ENCODE results near the gene TSTD1.
"Not testable (repeated sequence)": the region's sequence is repeated elsewhere in the genome, so short reads cannot be mapped to it uniquely, and the experiment has no call there.

Gene TSTD1

DNA sequence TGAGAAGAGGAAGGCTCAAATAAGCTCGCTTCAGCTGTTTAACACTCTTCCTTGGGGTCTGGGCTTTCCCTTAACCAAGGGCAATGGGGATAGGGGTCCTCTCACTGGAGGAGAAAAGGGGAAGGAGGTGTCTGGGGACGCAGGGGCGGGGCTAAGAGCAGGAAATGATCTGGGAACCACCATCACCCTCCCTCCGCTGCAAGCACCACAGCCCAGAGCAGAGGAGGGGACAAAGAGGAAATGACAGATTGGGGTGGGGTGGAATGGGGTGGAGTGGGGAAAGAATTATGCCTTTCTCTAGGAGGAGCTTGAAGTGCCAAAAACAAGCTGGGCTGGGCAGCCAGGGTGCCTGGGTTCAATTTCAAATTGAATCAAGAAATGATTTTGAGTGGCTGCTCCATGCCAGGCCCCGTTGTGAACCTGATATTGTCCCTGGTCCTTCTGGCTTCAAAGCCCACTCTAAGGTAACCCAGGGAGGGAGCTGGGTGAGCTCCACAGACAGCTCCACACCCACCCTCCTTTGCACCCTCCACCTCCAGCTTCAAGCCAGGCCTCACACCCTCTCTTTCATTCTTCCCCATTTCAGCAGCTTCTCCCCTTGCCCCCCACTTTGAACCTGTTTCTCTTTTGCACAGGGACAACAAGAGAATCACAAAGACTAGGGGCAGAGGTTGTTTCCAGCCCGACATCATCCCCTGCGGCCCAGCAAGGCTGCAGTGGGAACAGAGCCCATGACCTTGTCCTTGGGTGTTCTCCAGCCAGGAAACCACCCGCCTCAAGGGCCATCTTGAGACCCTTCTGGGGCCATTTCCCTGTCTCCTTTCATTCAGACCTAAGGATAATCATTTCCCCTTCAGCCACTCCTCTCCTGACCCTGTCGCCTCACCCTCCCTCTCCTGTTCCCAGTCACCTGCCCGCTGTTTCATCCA is 29.8 kb upstream of the TSTD1 start:
- no peak for DNase-seq

GRCh38 chr1:161066694-161067093 is 27.9 kb upstream of the TSTD1 start:
- no peak for DNase-seq

DNA sequence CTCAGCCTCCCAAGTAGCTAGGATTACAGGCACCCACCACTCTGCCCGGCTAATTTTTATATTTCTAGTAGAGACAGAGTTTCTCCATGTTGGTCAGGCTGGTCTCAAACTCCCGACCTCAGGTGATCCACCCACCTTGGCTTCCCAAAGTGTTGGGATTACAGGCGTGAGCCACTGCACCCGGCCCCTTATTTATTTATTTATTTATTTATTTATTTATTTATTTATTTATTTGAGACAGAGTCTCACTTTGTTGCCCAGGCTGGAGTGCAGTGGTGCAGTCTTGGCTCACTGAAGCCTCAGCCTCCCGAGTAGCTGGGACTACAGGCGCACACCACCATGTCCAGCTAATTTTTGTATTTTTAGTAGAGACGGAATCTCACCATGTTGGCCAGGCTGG is 26.9 kb upstream of the TSTD1 start:
- DNase-seq = not testable (repeated sequence)

DNA sequence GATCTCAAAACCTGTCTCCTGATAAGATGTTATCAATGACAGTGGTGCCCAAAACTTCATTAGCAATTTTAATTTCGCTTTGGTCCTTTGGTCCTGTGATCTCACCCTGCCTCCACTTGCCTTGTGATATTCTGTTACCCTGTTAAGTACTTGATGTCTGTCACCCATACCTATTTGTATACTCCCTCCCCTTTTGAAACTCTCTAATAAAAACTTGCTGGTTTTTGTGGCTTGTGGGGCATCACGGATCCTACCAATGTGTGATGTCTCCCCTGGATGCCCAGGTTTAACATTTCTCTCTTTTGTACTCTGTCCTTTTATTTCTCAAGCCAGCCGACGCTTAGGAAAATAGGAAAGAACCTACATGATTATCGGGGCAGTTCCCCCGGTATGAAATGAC is 25.2 kb upstream of the TSTD1 start:
- DNase-seq = not testable (repeated sequence)

DNA sequence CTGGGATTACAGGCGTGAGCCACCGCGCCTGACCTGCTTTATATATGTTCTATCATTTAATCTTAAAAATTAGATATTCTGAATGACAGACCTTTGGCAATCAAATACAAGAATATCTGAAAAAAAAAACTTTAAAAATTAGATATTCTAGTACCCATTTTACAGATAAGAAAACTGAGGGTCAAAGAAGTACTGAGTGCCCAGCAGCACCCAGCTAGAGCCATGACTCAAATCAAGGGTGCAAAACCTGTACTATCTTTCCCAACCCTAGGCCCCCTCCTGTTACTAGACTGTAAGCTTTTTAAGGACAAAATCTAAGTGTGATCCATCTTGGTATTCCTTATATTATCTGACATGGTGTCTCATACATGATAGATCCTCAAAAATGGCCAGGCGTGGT is 22.7 kb upstream of the TSTD1 start:
- DNase-seq = no peak

GRCh38 chr1:161059293-161059692 is 20.5 kb upstream of the TSTD1 start:
- no peak for DNase-seq

- no peak for DNase-seq
Observed at GRCh38 chr1:161054805-161055204, 16.0 kb upstream of the TSTD1 start.

DNA sequence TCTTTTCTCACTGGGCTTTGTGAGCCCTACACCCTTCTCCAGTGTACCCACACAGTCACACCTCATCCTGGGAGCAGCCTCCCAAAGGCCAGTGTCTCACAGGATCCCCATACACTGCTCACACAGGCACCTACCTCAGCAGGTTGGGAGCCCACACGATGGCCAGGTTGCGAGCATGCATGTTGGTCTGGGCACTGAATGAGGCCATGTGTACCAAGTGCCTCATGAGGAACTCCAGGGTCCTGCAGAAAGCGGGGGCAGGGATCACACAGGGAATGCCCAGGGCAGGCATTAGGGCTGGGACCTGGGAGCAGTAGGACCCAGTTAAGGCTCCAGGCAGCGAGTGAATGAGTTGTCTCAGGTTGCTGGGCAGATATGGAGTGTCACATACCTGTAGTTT is 15.5 kb upstream of the TSTD1 start:
- no peak for DNase-seq

- DNase-seq = no peak
Observed at GRCh38 chr1:161052899-161053298, 14.1 kb upstream of the TSTD1 start.

- DNase-seq = no peak
Observed at GRCh38 chr1:161051219-161051618, 12.5 kb upstream of the TSTD1 start.

- no peak for DNase-seq
Observed at GRCh38 chr1:161048949-161049722, 10.4 kb upstream of the TSTD1 start.

GRCh38 chr1:161047436-161048420 is 9.0 kb upstream of the TSTD1 start:
- no peak for DNase-seq

DNA sequence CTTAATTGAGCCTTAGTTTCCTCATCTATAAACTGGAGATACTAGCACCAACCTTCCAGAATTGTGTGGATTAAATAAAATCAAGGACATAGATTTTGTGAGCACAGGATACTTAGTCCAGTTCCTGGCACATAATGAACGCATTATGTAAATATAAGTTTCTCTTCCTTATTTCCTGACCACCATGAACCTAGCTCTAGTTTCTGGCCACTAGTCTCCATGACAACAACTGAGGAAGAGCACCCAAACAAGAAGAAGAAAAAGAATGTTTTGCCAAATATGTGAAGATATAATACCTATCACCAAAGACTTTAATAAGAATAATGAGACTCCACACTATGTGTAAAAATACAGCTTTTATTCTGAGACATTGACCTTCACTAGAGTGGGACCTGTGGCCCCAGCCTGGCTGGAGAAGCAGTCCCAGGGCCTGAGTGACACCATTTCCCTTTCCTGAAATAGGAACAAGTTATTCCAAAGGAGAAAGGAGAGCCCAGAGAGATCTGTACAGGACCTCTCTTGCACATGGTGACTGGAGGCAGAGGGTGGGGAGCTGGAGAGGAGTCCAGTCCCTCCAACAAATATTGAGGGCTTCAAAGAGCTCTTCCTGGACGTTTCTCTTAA is 8.0 kb upstream of the TSTD1 start:
- no peak for DNase-seq

- peak; percentile 94 for DNase-seq
Observed at GRCh38 chr1:161045736-161046604, 7.2 kb upstream of the TSTD1 start, which contains the start of gene USF1. Gene USF1, minus strand, starts transcription at chr1:161045977. Its CDS starts 2,702 bp downstream, at chr1:161043275.

DNA sequence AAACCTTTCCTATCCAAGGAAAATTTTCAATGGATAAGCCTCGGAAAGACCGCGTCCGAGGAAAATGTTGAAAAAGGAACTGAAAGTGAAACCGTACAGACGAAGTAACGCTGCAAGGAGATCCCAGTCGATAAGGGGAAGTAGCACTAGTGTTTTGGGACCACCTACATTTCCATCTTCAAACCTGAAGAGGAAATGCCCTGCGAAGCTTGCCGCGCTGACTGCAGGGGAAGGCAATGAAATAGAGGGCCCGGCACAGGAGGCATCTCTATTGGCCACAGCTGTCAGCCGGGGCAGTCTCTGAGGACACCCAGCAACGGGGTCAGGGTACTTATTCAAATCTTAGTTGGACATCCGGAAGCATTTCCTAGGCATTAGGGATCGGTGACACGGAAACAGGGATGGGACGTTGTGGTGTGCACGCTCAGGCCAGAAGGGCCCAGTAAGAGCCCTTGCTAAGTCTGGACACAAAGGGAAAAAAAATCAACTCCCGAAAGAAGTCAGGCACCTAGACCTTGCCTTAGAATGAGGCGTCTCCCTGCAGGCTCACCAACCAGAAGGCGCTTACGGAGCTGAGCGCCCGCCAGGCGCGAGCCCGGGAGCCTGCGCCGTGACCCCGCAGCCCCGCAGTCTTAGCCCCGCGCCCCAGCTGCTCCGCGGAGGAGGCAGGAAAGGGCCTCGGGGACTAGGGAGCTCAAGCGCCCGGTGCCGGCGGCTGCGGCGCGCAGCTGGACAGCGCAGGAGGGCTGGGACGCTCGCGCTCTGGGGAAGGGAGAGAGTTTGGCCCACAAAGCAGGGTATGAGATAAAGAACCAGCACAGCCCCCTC is 6.4 kb upstream of the TSTD1 start:
- peak; percentile 31 for DNase-seq

GRCh38 chr1:161044535-161044907 is 5.8 kb upstream of the TSTD1 start:
- no peak for DNase-seq

DNA sequence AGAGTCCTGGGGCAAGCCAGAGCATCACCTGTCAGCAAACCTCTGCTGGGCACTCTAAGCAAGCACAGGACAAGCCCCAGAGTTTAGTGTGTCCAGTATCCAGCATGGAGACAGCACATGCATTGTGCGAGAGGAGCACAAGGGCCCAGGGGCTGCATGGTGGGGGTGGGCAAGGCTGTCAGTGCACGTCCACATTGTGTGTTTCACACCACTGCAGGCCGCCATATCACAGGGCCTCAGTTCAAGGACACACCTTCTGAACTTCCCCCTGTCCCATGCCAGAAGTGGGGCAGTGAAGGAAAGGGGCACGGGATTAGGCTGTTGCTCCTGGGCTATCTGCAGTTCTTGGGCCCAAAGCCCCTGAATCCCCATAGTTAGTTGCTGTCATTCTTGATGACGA is 782 bp upstream of the TSTD1 start:
- DNase-seq = no peak

DNA sequence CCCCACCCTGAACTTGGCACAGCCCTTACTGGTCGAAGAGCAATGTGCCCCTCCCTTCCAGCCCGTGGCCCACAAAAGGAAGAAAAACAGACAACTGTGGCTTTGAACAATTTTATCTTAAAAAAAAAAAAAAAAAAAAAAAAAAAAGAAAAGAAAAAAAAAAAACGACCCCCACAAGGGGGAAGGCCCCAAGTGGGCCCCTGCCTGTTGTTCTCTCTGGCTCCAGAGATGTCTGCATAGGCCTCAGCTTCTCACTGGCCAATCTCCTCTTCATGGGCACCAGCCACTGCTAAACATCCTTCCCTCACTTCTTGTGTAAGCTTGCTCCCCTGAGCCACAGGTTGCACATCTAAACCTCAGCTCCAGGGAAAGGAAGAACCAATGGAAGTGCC is 386 bp upstream of the TSTD1 start:
- DNase-seq = no peak

- peak; percentile 46 for DNase-seq
Observed at GRCh38 chr1:161037661-161038522, 872 bp downstream of the TSTD1 start.

Measured in NCI-H345 (cell line).